Keratinocyte (primary cell): ENCODE data around the gene CLIP2.

ENCODE experiments used
- CTCF ChIP-seq, 3 experiments: IDR thresholded peaks in 1 of 3; conservative IDR thresholded peaks in 1 of 3; optimal IDR thresholded peaks in 1 of 3; 2 replicates in 2 of 3; 3 replicates in 1 of 3; pipeline versions ENCODE3 to v1.5.1; 2011; ENCODE audit warnings: low read length in 3 of 3, mild to moderate bottlenecking in 3 of 3, moderate library complexity in 2 of 3, control low read depth in 1 of 3, inconsistent platforms in 1 of 3; ENCODE audit not compliant: insufficient read depth in 2 of 3; ENCODE audit errors: extremely low read depth in 1 of 3
- EZH2 ChIP-seq: IDR thresholded peaks from one replicate; pipeline ENCODE4 v1.6.1; 2012; ENCODE audit warnings: inconsistent platforms, mild to moderate bottlenecking, low read length, moderate library complexity

GRCh38 chr7:74449144-74449543, 159.9 kb downstream of the CLIP2 start:
- TF ChIP-seq CTCF (optimal IDR thresholded peaks at IDR 0.05 in 1 of 3, IDR thresholded peaks at IDR 0.05 in 1 of 3, conservative IDR thresholded peaks at IDR 0.05 in 1 of 3; ENCODE audit: extremely low read depth in 1 of 3, insufficient read depth in 2 of 3, low read length in 3 of 3), result no peak
- TF ChIP-seq EZH2, result no peak
